GM21529 (cell line): Measurements from ENCODE around the gene PPT2.
"Not testable (repeated sequence)": the region's sequence is repeated elsewhere in the genome, so short reads cannot be mapped to it uniquely, and the experiment has no call there.

Source experiments
- ATAC-seq: cut with Tn5 transposase; IDR thresholded peaks from one replicate; pipeline ENCODE4 v1.9.1; 2021; ENCODE audit not compliant: unreplicated experiment

The PPT2 gene

GRCh38 chr6:32127409-32127716 lies 26.6 kb upstream of the PPT2 start:
- no peak for ATAC-seq

GRCh38 chr6:32127717-32128592 lies 26.0 kb upstream of the PPT2 start, which contains the start of gene ATF6B:
ATF6B (minus strand) TSS chr6:32128246; CDS start chr6:32128207, 39 bp downstream.
- peak; percentile 89 for ATAC-seq

DNA sequence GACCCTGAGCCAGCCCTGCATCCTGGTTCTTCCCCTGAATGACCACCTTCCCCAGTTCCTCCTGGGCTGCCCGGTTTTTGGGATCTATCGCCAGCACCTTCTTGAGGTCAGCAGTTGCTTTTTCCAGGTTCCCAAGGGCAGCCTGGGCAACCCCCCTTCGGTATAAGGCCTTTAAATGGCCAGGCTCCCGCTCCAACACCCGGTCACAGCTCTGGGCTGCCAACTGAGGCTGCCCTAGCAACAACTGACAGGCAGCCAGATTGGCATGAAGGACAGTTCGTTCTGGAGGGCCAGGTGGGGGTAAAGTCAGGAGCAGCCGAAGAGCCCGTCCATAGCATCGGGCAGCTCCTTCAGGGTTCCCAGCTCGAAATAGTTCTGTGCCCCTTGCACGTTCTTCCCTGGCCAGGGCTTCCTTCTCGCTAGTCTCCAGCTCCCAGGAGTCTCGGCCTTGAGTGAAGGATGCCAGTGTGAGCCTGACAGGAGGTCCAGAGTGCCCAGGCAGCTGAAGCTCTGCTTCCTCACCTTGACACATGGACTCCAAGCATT lies 25.1 kb upstream of the PPT2 start:
- ATAC-seq: no peak

GRCh38 chr6:32129297-32130088 lies 24.4 kb upstream of the PPT2 start:
- ATAC-seq: peak; percentile 6

GRCh38 chr6:32131439-32131948 lies 22.4 kb upstream of the PPT2 start:
- no peak for ATAC-seq

- no peak for ATAC-seq
These were observed 21.8 kb upstream of the PPT2 start for GRCh38 chr6:32132110-32132509.

DNA sequence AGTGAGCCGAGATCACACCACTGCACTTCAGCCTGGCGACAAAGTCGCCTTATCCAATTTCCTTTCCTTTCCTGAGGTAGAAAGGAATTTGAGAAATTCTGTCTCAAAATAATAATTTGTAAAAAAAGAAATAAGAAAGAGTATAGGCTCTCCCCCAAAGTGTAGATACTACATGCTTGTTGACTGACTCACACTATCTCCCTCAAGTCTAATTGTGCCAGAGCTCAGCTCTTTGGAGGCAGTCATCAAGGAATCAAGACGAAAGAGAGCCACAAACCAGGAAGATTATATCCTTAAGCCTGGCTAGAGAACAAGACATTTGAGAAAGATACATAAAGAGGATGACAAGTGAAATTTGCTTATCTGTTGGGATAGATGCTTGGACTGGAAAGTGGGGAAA lies 20.2 kb upstream of the PPT2 start:
- ATAC-seq: no peak

DNA sequence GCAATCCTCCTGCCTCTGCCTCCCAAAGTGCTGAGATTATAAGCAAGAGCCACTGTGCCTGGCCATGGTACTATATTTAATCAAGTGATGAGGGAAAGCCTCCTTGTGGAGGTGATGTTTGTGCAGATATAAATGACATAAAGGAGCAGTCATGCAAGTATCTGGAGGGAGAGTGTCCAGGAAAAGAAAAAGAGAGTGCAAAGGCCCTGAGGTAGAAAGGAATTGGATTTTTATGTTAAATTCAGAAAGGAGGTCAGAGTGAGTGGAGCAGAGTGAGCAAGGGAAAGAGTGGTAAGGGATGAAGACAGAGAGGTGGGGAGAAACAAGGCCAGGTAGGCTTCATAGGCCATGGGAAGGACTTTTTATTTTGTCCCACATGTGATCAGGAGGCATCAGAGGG lies 16.5 kb upstream of the PPT2 start:
- ATAC-seq: no peak

- ATAC-seq: no peak
These were observed 14.4 kb upstream of the PPT2 start for GRCh38 chr6:32139590-32139989.

DNA sequence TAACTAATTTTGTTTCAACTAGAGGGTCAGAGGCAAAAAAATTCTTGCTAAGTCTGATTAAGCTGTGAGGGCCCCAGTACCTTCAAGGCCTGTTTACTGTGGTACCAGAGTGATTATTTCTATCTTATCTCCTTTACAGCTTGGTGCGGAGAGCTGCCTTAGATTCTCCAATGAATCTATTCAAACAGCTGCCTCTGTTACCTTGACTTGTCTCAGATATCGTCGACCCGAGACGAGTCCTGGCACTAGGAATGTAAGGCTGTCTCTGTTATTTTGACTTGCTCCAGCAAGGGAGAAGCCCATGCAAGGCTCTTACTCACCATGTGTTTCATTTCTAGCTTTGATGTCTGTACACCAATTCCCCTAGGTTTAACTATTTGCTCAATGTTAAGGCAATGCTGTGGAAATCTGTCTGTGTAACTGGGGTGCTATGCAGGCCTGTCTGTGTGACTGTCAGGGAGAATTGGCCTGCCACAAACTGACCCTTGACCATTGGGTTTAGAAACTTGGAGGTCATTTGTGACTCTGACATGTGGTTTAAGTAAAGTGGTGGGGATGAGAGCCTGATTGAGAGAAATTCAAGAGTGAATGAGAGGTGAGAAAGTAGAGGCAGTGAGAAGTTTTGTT lies 13.4 kb upstream of the PPT2 start:
- ATAC-seq: no peak

- not testable (repeated sequence) for ATAC-seq
These were observed 9.7 kb upstream of the PPT2 start for GRCh38 chr6:32144238-32144637.

DNA sequence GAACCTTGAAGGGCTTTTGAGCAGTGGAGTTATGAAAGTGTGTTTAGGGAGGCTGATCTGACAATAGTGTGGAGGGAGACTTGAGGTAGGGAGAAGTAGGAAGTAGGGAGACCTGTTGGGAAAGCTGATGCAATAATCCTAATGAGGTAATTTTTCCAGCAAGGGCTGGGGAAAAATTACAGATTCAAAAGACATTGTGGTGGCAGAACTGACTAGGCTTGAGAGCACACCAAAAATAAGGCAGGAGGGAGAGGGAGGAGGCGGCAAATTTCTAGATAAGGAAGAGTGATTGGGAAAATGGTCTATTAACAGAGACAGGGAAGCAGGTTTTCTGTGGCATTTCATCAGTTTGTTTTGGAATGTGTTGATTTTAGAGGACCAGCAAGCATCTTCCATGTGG lies 7.7 kb upstream of the PPT2 start:
- no peak for ATAC-seq

GRCh38 chr6:32146687-32147086 lies 7.3 kb upstream of the PPT2 start:
- no peak for ATAC-seq

- ATAC-seq: no peak
These were observed 6.4 kb upstream of the PPT2 start for GRCh38 chr6:32147401-32148132.

DNA sequence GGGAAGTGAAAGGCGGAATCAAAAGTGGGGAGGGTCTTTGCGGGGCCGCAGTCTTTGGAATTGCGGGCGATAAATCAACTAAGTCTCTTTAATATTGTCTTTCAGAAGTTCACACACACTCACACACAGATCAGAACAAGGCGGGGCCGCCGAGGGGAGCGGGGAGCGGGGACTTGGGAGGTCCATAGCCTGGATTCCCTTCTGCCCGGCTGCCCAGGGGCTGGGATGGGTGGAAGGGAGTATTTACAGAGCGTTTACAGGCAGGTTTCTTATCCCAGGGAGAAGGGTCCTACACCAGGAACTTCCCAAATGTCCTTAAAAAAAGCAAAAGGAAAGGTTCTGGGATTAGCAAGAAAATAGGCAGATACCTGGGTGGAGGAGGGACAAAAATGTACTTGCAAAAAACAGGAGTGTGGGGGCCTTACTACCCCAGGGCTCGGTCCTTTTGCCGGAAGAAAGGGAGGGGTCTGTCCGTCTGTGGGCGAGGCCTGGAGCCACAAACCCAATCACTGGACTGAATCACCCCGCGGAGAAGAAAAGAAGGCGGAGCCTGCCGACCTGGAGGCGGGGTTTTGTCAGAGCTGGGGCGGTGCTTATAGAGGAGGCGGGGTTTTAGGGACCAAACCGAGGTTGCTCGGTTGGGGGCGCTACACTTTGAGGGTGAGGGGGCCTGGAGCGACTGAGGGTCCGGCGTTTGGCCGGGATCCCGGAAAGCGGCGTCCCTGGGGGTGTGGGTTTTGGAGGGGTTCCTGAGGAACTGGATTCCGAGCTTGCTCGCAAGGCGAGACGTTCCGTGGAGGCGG lies 5.5 kb upstream of the PPT2 start:
- no peak for ATAC-seq

DNA sequence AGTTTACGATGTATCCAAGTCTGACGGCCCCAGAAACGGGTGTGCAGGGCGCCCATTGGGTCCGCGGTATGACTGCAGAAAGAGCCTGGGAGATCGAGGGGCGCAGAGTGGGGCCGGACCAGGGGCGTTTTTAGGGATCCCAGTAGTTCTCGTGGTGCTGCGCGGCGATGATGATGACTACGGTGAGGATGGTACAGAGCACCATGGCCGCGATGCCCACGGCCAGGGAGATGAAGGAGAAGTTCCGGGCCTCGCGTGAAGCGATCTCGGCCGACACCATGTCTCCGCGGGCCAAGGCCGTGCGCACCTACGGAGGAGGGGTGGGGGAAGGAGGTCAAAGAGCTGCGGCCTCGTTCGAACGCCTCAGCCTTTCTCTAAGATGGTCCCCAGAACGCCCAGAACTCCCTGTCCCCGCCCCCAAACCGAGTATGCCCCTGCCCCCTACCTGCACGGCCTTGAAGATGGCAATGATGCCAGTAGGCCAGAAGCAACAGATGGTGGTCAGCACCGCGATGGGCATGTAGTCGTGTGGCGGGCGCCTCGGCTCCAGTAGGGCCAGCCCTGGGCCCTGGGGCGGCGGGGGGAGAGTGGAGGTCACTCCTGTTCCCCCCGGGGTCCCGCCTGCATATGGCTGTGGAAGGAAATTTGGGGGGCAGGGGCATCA lies 4.7 kb upstream of the PPT2 start:
- no peak for ATAC-seq

DNA sequence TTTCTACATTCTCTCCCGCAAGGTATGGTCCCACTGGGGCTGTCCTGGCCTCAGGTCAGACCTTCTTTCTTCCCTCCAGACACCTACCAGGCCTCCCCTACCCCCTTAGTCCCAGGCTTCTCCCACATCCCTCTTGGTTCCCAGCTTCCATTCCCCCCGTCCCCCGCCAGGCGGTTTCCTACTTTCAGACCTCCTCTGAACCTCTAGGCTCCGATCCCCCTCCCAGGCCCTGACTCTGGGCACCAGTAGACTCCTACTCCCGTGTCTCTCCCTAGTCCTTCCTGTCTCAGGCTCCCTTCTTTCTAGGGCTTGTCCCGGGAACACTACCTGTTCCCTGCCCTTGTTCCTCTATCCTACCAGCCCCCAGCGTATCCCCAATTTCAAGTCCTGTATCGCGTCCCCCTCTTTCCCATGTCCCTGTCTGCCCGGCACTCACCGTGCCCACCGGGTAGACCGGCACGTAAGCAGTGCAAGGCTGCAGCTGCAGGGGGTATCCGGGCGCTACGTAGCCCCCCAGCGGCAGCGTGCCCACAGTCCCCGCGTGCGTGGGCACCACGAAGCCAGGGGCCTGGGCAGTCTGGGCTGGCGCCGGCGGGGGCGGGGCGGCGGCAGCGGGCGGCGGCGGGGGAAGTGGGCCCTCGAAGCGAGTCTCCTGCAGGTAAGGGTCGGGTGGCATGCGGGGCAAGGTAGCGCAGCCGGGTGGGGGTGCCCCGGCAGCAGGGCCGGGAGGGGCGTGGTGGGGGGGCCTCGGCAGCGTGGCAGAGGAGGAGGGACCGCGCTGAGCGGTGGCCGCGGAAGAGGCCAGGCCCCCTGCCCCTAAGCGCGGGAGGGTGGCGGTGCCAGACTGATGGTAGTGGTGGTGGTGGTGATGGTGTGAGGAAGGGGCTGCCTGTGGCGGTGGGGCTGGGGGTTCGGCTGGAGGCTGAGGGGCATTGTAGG lies 3.7 kb upstream of the PPT2 start:
- no peak for ATAC-seq

DNA sequence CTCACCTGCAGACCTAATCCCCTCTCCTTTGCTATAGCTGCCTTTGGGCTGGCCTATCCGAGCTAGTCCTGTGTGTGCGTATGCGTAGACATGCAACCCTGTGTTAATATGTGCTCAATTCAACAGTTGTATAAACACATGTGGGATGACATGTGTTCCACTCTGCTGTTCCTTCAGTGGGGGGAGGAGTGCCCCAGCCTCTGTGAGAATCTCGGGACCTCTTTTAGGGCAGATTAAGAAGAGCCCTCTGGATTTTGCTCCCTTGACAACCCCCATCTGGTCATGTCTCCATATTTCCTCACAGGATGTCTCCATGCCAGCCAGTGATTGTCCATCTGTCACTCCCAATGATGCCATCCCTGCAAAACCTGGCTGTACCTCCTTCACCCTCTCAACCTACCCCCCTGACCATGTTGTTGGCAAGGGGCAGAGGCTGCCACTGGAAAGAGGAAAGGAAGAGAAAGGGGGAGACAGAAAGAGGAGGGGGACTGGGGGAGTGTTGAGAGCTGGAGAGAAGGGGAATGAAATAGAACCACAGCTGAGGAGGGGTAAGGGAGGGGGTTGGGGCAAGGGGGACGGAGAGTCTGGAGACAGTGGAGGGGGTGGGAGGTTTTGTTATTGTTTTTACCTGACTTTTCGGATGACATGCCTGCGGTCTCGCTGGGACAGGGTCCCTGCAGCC lies 2.6 kb upstream of the PPT2 start:
- no peak for ATAC-seq
